Measurements from ENCODE around the gene TARDBP. TPM values are rescaled to one million over a fixed set of nuclear protein-coding genes. Genes with fewer than 3 reads are reported as not detected.

The TARDBP gene
- total and polyA plus RNA-seq, 9 of the 15 experiments (the other 6 are each of a cell fraction or from before 2014, with no cell fraction given) = 122 to 515 (median 243) TPM

GRCh38 chr1:10980094-10980577 is 32.3 kb upstream of the TARDBP start:
- 3% methylated on average over 15 of the region's 15 CpGs for WGBS (ENCODE audit: insufficient coverage, low coverage, missing lambda C conversion rate)
- Histone ChIP-seq H3K9ac (ENCODE audit: insufficient read depth in 1 of 2, low read depth in 2 of 2, low read length in 2 of 2) (no peak overlapping the region), H3K9me3 (replicated peaks; ENCODE audit: control insufficient read depth, insufficient read depth, low read depth, low read length) (no peaks in the 10 kb centered on the region), H3K27ac (ENCODE audit: extremely low read depth, low read depth, low read length) (no peak overlapping the region), H2AFZ (ENCODE audit: low read depth, low read length) (no peak overlapping the region), H3K4me2 (ENCODE audit: insufficient read depth, low read length) (no peak overlapping the region), H3K27me3 (ENCODE audit: control insufficient read depth in 2 of 2, insufficient read depth in 2 of 2, low read length in 2 of 2) (peaks cover 63 to 86% of the 10 kb centered on the region in 2 experiments), H3K9me1 (ENCODE audit: control insufficient read depth, insufficient read depth, low read length) (no peaks in the 10 kb centered on the region), H3K79me2 (ENCODE audit: control insufficient read depth, insufficient read depth, low read length) (no peaks in the 10 kb centered on the region), H3K36me3 (ENCODE audit: control insufficient read depth, insufficient read depth, low read length) (no peaks in the 10 kb centered on the region), H3K4me3 (no peak overlapping the region), H4K20me1 (replicated peaks; ENCODE audit: control insufficient read depth, insufficient read depth, low read length) (no peaks in the 10 kb centered on the region; the same call in 1 of the 2 replicates), H3K4me1 (replicated peaks in 1 of 2; ENCODE audit: control insufficient read depth in 2 of 2, insufficient read depth in 2 of 2, low read length in 2 of 2) (peaks cover 0 to 4% of the 10 kb centered on the region in 2 experiments; a peak in 1 of 5 replicates)
- no TSS peak for BruUV-seq (replicated peaks)
- DNase-seq (ENCODE audit: extremely low read depth in 1 of 4, low spot score in 3 of 4) = no peak
- in situ Hi-C loops (cut with MboI) = no loop called here
- intact Hi-C loops (cut with micrococcal nuclease) = no loop called here
- POLR2A ChIA-PET = interaction anchor here (0.7 to 1.2 kb wide), 3 partner anchors 15 to 41 kb away, joined by 3 to 6 read pairs (median 4); no protein-coding TSS in a partner anchor
- no peak for FAIRE-seq
- CTCF ChIA-PET (ENCODE audit: low intra/inter-chr PET ratio) = no interaction called here
- TF ChIP-seq TEAD2 (tag; IDR thresholded peaks at IDR 0.05) (no peak), CTCF (IDR thresholded peaks at IDR 0.05 in 2 of 3, conservative IDR thresholded peaks at IDR 0.05 in 1 of 3; ENCODE audit: insufficient read depth in 2 of 3, low read depth in 1 of 3, low read length in 3 of 3) (peak; percentile 25 to 38 (median 34); a peak in 2 of 6 replicates), HEY1 (CRISPR knock-in tag; IDR thresholded peaks at IDR 0.05; ENCODE audit: borderline replicate concordance) (no peak), ATF3 (IDR thresholded peaks at IDR 0.05) (no peak), ATF3 (CRISPR knock-in tag; conservative IDR thresholded peaks at IDR 0.05) (no peak)
- ATAC-seq = peak; percentile 68

Data from K562 (cell line).